GM19372 (cell line): ENCODE measurements around the gene LYZL2.
"Not testable (repeated sequence)": the region's sequence is repeated elsewhere in the genome, so short reads cannot be mapped to it uniquely, and the experiment has no call there.

Source experiments
- ATAC-seq: cut with Tn5 transposase; IDR thresholded peaks from one replicate; pipeline ENCODE4 v1.9.1; 2021; ENCODE audit warnings: mild to moderate bottlenecking, low read depth, moderate library complexity; ENCODE audit not compliant: unreplicated experiment

LYZL2 gene

DNA sequence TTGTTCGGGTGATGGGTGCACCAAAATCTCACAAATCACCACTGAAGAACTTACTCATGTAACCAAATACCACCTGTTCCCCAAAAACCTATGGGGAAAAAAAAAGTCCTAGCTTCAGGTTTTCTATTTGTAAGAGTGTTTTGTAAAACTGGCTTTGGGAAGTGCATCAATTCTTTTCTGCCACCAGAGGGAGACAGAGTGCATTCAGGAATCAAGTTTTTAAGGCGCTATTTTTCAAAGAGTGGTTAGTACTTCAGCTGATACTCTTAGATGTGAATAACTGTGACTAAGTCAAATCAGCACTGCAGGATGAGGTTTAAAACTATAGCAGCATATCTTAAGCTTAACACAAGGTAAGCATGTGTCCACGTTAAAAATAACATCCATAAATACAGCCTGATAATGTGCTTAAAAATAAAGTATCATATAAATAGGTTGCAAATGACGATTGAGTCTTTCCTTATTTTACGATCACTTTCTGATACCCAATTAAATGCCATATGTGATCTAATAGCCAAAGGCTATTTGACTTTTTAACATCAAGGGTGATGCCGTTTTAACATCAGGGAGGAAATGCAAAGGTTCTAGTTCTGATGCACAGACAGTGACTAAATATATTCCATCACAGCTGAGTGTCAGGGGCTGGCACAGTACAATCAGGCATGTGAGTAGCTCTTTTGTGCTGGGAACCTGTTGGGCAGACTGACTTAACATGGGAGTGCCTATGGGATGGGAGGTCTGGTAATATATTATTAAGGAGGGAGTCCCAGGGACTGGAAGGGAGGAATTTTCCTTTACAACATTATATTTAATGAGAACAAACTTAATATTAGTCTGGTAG lies 10.6 kb upstream of the LYZL2 start:
- ATAC-seq = no peak

DNA sequence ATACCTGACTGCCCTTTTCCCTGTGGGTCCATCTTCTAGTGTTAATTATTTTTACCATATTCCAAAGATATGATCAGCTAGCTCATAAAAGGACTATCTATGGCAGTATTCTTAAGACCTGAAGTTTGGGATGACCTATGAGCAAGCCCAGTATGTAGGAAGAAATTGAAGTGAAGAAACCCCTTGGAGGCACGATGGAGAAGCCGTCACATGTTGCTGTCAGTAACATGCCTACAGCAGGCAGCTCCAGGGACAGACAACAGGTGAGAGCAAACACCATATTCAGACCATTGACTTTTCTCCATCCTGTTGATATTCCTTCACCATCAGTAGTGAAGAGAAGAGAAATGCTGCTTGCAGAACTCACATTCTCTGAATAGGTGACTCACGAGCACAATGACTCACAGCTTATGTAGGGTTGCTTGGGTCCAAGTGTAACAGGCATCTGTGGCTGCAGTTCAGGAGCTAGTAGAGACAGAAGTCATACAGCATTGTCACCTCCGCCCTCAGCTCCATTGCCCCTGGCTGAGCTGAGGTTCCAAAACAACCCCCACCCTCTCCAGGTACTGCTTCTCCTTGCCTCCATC lies 8.4 kb upstream of the LYZL2 start:
- ATAC-seq = no peak

DNA sequence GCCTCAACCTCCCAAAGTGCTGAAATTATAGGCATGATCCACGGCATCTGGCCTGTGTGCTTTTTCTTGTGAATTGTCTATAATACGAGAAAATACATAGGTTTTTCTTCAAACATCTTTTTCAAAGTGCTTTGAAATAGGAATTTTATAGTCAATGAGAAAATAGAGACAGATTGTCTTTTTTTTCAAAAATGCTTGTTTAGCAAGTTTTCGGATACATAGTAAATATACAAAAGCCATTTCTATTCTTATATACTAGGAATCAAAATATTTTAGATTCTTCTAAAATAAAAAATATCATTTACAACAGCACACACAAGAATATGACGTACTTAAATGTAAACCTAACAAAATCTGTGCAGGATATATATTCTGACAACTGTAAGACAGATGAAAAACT lies 1.6 kb upstream of the LYZL2 start:
- no peak for ATAC-seq

DNA sequence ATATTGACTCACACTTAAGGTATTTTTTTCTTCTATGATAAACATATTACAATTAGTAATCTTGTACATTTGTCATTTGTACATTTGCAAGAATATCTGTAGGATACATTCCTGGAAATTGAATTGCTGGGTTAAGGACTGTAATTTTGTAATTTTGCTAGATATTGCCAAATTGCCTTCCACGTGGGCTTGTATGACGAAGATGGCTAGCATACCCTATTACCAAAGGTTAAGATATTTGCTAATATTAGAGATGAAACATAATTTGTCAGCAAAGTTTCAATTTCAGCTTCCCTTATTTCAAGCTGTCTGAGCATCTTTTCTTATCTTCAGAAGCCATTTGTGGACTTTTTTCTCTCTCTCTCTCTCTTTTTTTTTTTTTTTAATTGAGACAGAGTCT lies 1.0 kb upstream of the LYZL2 start:
- no peak for ATAC-seq

DNA sequence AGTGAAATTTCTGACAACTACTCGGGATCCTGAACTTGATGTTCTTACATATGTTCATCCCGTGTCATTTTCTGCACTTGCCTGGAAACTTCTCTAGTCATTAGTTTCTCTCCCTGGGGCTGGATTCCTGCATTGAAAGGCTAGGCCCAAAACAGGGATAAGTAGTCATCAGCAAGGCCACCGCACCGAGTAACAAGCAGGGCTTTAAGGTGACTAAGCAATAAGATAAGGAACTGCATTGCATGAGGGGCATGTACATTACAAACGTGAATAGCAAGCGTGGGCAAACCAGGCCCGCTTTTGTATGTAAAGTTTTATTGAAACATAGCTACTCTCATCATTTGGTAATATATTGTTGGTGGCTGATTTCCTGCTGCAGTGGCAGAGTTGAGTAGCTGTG lies 977 bp downstream of the LYZL2 start:
- ATAC-seq = not testable (repeated sequence)

DNA sequence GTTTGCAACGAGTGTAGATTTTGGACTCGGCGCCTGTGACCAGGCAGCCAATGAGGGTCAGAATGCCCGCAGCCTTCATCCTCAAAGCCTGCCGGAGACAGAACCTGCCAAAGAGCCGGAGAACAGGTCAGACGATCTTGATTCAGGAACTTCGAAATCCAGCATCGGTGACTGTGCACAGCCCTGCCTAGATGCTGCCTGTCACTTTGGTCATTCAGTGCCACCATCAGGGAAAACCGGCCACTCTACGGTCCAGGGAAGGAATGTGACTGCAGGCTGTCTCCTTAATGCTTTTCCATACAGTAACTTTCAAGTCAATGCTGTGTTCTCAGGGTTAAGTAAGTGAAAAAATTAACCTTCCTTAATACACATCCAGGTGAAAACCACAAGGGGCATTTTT lies 2.7 kb downstream of the LYZL2 start:
- ATAC-seq = not testable (repeated sequence)

DNA sequence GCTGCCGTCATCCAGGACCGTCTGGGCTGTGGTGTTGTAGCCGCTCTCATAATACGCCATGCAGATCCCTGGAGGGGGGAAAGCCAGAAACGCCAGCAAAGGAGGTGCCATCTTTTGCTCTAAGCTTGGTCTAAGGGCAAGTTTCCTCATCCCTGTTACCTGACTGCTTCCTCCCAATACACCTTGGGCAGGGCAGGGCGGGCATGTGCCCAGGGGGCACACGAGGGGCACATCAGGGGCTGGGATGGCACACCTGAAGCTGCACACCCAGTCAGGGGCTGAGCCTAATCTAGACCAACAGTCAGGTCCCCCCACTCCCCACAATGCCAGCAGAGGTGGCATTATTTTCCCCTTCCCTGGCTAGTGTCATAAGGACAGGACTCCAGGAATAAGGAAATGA lies 3.4 kb downstream of the LYZL2 start:
- ATAC-seq = not testable (repeated sequence)

DNA sequence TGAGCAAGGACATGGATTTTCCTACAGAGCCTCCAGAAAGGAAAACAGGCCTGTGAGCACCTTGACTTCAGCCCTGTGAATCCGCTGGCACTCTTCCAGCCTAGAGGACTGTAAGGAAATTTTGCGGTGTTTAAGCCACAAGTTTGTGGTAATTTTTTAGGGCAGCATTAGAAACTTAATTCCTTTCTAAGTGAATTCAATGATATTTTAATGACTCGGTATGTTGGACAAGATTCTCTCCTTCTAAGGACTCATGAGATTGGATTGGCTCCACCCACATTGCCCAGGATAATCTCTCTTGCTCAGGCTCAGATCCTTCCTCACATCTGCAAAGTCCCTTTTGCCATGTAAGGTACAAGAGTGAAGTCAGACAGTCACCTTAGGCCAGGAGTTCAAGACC lies 4.5 kb downstream of the LYZL2 start:
- ATAC-seq = no peak

DNA sequence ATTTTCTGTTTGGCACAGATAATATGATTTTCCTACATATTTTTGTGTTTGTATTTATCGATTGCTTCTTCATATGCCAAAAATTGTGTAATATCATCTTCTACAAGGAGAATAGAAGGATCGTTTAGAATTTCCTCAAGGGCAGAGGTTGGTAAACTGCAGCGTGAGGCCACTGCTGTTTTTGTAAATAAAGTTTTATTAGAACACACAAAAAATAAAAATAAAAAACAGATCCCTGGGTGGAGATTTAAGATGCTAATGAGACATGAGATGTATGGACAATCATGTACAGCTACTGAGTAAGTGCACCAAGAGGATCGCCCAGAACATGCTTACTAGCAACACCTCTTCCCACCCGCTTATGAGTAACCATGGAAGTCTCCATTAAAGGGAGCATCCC lies 9.6 kb downstream of the LYZL2 start:
- no peak for ATAC-seq

DNA sequence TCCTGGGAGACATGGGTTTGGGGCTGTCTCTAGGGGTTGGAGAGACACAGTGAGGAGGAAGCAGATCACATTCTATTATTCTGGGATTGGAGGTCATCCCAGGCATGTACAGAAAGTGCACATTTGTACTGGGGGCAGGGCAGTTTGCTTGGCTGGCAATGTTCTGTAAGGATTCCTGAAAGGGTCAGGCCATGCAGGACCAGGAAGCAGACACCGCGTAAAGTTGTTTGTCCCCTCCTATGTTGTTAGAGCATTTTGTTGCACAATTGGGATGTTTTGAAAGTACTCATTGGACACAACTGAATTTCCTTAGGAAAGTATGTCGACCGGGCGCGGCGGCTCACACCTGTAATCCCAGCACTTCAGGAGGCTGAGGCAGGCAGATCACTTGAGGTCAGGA lies 12.5 kb downstream of the LYZL2 start:
- no peak for ATAC-seq

DNA sequence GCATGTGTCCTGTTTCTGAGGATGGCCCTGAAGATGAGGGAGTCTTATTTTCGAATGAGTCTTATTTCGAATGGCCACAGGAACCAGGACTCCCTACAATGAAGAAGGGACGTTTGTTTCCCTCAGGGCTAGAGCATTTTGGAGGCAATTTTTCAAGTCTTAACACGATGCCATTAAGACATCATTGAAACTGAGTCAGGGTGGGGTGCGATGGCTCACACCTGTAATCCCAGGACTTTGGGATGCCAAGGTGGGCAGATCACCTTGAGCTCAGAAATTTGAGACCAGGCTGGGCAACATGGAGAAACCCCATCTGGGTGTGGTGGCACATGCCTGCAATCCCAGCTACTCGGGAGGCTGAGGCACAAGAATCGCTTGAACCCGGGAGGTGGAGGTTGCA lies 18.5 kb downstream of the LYZL2 start:
- ATAC-seq = not testable (repeated sequence)

DNA sequence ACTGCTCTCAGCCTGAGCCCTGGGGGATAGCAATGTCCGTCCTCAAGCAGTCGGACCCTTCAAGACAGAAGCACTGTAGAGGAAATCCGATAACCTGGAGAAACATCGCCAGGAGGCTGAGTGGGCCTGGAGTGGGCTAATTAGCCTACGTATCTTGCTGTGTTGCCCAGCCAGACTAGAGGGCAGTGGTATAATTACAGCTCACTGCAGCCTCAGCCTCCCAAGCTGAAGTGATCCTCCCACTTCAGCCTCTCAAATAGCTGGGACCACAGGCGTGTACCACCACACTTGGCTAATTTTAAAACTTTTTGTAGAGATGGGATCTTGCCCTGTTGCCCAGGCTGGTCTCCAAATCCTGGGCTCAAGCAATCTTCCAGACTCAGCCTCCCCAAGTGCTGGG lies 21.7 kb downstream of the LYZL2 start:
- no peak for ATAC-seq

DNA sequence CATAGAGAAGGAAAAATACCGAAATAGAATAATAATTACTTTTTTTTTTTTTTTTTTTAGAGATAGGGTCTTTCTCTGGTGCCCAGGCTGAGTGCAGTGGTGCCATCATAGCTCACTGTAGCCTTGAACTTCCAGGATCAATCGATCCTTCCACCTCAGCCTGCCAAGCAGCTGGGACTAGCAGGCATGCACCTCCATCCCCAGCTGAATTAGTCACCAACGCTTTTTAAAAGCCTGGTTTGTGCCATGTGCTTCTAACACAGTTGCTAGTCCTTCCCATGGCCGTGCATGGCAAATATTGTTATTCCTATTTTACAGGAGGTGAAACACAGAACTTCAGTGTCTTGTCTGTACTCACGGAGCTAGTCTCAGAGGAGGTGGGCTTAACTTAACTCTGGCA lies 23.2 kb downstream of the LYZL2 start:
- no peak for ATAC-seq

DNA sequence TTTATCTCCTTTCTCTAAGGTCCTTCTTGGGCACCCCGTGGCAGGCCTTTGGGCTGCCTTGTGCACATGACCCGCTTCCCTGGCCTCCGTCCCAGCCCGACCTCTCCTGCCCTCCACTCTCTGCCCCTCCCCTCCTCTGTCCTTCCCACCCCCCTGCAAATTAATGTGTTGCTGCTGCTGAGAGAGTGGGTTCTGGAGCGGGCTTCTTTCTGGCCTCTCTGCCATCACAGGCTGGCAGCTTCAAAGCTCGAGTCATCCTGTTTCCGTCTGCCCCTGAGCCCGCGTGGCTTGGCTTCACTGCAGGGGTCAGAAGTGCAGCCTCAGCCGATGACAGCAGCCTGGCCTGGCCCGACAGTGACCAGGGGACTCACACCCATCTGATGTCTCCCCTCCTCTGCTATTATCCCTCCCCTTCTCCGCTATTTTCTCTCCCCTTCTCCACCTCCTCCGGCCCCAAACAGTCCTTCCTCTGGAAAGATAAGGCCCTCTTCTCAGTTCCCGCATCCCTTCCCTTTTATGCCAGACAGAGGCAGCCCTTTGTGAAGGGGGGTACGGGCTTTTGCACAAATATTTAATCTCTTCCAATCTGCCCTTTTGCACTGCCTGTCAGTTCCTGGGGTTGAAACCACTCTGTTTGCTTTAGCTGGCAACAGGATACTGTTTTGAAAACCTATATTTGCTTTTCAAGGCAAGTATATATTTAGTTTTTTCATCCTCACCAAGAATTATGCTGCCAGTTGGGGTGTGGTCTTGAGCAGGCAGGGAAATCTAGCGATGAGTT lies 24.0 kb downstream of the LYZL2 start:
- not testable (repeated sequence) for ATAC-seq

DNA sequence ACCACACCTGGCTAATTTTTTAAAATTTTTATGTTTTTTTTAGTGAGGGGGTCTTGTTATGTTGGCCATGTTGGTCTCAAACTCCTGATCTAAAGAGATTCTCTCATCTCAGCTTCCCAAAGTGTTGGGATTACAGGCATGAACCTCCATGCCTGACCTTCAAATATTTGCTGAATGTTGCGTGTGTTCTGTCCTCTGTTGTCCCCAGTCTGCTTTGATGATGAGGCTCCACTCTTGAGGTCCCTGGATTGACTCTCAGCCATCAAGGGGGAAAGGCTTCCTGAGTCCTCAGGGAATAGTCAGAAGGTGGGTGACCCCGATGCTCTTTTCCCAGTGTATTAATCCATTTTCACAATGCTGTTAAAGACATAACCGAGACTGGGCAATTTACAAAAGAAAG lies 26.0 kb downstream of the LYZL2 start:
- ATAC-seq = no peak

DNA sequence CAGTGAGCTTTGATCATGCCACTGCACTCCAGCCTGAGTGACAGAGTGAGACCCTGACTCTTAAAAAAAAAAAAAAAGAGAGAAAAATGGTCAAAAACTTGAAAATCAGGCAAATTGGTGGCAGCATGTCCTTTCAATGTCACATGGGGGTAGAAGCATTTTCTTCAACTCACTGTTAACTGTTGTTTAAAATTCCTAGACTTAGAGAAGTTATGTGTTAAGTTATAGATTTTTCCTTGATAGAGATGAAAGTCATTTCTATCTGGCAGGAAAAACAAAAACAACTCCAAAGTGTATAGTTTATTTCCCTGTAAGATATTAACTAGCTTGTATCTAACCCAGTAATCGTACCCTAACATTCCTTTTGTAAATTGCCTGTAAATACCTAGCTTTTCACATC lies 26.8 kb downstream of the LYZL2 start:
- ATAC-seq = no peak

DNA sequence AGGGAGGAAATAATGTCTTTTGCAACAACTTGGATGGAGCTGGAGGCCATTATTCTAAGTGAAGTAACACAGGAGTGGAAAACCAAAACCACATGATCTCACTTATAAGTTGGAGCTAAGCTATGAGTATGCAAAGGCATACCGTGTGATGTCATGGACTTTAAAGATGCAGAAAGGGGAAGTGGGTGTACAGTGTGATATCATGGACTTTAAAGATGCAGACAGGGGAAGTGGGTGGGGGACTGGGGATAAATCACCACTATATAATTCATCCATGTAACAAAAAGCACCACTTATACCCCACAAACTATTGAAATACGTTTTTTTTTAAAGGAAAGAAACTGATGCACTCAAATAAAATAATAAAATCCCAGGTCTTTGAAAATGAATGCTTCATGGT lies 29.5 kb downstream of the LYZL2 start:
- no peak for ATAC-seq

DNA sequence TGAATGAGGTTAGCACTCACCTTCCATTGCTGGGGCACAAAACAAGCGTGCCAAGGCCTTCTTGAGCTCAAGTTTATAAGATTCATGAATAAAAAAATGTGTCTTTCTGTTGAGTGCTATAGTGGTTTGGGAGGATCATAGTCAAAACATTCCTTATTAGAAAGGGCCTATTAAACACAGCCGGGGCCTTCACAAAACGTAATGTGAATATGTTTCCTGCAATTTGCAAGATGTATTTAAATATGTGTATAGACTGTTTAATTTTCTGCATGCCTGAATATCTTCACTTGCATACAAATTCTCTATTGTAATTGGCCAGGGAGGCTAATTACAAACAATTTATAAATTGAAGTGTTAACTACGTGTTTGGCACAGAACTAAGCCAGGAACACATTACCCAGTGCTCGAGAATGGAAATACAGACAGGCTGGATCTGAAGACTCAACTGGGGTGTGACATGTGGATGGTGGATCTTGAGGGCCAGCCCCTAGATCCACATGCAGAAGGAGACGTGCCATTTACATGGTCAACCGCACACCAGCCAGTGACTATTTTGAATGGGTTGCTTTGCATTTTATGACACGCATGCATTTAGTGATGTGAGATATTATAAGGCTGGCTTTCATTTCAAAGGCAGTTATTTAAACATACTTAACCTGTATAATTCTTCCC lies 31.3 kb downstream of the LYZL2 start:
- no peak for ATAC-seq

DNA sequence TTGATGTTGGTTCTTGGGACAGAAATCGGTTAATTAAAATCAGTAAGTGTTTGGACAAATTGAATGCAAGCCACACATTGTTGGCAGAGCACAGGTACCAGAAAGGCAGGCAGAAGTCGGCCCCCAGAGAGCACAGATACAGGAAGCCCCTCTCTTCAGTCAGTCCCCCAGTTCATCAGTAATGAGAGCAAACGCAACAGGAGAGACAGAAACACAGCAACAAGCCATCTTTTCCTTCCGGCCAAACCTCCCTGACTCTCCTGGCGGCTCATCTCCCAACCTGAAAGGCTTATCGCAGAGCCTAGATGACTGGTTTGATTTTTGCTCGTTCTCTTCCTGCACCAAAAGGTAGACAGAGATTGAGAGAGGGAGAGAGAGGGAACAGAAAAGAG lies 32.1 kb downstream of the LYZL2 start:
- not testable (repeated sequence) for ATAC-seq

DNA sequence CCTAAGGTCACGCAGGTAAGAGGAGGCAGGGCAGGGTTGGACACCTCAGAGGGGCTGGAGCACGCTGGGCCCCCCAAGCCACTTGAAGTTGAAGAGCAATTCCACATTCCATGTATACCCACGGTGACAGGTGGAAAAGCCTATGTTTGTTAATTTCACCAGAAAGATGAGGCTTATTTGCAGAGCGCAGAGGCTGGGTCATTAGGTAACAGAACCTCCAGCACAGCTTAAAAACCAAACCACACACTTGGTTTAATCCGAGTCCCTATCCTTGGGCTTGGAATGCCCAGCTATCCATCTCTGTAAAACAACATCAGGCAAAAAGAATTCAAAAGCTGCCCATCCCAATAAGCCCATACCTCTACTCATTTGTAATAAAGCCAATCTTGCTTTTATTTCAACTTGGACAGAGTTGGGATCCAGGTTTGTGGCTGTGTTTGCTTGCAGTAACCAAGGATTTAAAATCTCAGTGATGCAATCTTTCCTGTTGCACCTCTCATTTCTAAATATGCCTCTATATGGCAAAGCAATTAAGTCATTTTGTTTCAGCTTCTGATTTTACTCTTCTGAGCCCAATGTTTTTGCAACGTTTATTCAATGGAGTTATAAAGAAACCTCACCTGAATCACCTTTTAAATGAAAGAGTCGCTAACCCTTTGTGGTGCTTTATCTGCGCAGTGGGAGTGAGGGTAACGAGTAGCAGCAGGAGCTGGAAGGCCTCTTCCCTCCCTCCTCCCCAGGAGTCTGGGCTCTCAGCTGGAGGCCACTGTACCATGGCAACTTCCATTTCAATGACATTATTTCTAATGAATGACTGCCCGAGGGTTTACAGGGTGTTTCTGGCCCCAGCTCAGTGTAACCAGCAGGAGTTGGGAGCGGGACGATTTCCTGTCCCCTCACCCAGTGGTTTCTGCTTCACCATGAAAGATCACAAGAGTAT lies 32.8 kb downstream of the LYZL2 start:
- ATAC-seq = not testable (repeated sequence)
